ENCODE results near the gene ARHGDIA.
A peak's percentile ranks its signal among the peaks of the same experiment; 100 is the strongest.

ARHGDIA gene

GRCh38 chr17:81822996-81823819 lies 47.9 kb downstream of the ARHGDIA start:
- no peak for DNase-seq (ENCODE audit: low spot score)

GRCh38 chr17:81822312-81822637 lies 48.9 kb downstream of the ARHGDIA start:
- DNase-seq (ENCODE audit: low spot score), result no peak

- peak; percentile 28 for DNase-seq (ENCODE audit: low spot score)
Measured at GRCh38 chr17:81821603-81822311, 49.4 kb downstream of the ARHGDIA start.

- DNase-seq (ENCODE audit: low spot score), result no peak
Measured at GRCh38 chr17:81821147-81821546, 50.0 kb downstream of the ARHGDIA start.

GRCh38 chr17:81819708-81820107 lies 51.4 kb downstream of the ARHGDIA start:
- DNase-seq (ENCODE audit: low spot score), result no peak

- DNase-seq (ENCODE audit: low spot score), result no peak
Measured at GRCh38 chr17:81817758-81818147, 53.4 kb downstream of the ARHGDIA start.
